Muscle layer of duodenum (tissue), 2 donors: ENCODE measurements around the gene JAGN1.
A peak's percentile ranks its signal among the peaks of the same experiment; 100 is the strongest.
"Not testable (repeated sequence)": the region's sequence is repeated elsewhere in the genome, so short reads cannot be mapped to it uniquely, and the experiment has no call there.

Experiments used
- H3K27ac ChIP-seq: one replicate; pipeline ENCODE4 v1.7.0; 2013; ENCODE audit warnings: mild to moderate bottlenecking, low read length
- H3K27me3 ChIP-seq: one replicate; pipeline ENCODE4 v1.7.0; 2013; ENCODE audit warnings: low read depth, mild to moderate bottlenecking, control low read depth, low read length
- H3K36me3 ChIP-seq, 2 donors: one replicate each; pipeline ENCODE4 v1.7.0; 2013; ENCODE audit warnings: low read length in 2 of 2, control low read depth in 1 of 2, mild to moderate bottlenecking in 1 of 2; ENCODE audit not compliant: insufficient read depth in 2 of 2, control insufficient read depth in 1 of 2
- H3K4me1 ChIP-seq, 2 donors: one replicate each; pipeline ENCODE4 v1.7.0; 2013; ENCODE audit warnings: low read length in 2 of 2, mild to moderate bottlenecking in 2 of 2, control low read depth in 1 of 2, moderate library complexity in 1 of 2; ENCODE audit not compliant: insufficient read depth in 2 of 2, control insufficient read depth in 1 of 2
- H3K4me3 ChIP-seq, 2 donors: one replicate each; pipeline ENCODE4 v1.7.0; 2013; ENCODE audit warnings: low read length in 2 of 2, low read depth in 1 of 2, mild to moderate bottlenecking in 1 of 2
- H3K9me3 ChIP-seq, 2 donors: one replicate each; pipeline ENCODE4 v1.7.0; 2013; ENCODE audit warnings: low read length in 2 of 2, control low read depth in 1 of 2, mild to moderate bottlenecking in 1 of 2; ENCODE audit not compliant: control insufficient read depth in 1 of 2
- donor health status: healthy.

The JAGN1 gene

GRCh38 chr3:9900965-9901415 lies 10.6 kb downstream of the JAGN1 start:
- not testable (repeated sequence) for H3K4me3 ChIP-seq, H3K9me3 ChIP-seq, H3K36me3 ChIP-seq, H3K27ac ChIP-seq, H3K27me3 ChIP-seq
- H3K4me1 ChIP-seq, result peaks cover 0 to 22% of the 10 kb centered on the region in 2 donors

- Histone ChIP-seq H3K27ac (peak overlapping the region; percentile 83), H3K36me3 (no peaks in the 10 kb centered on the region), H3K4me1 (peaks cover 0 to 22% of the 10 kb centered on the region in 2 donors), H3K4me3 (no peak overlapping the region), H3K9me3 (no peaks in the 10 kb centered on the region), H3K27me3 (no peaks in the 10 kb centered on the region)
Measured at GRCh38 chr3:9901967-9902366, 11.6 kb downstream of the JAGN1 start.

GRCh38 chr3:9902372-9903237 lies 12.2 kb downstream of the JAGN1 start, which contains the start of gene IL17RE:
TSS of gene IL17RE (plus strand) at chr3:9902848. CDS start at chr3:9902933, 85 bp downstream.
- Histone ChIP-seq H3K36me3 (no peaks in the 10 kb centered on the region), H3K4me3 (peak within 1 kb of the TSS; percentile 44 to 64), H3K4me1 (peaks cover 0 to 18% of the 10 kb centered on the region in 2 donors), H3K27ac (peak within 1 kb of the TSS; percentile 83), H3K9me3 (no peaks in the 10 kb centered on the region), H3K27me3 (no peaks in the 10 kb centered on the region)

GRCh38 chr3:9903238-9903624 lies 12.8 kb downstream of the JAGN1 start:
- peak overlapping the region; percentile 83 for H3K27ac ChIP-seq
- peak overlapping the region; percentile 44 to 64 for H3K4me3 ChIP-seq
- H3K9me3 ChIP-seq, result no peaks in the 10 kb centered on the region
- no peaks in the 10 kb centered on the region for H3K36me3 ChIP-seq
- no peaks in the 10 kb centered on the region for H3K27me3 ChIP-seq
- H3K4me1 ChIP-seq, result peaks cover 0 to 12% of the 10 kb centered on the region in 2 donors

- Histone ChIP-seq H3K27ac (peak overlapping the region; percentile 83), H3K36me3 (no peaks in the 10 kb centered on the region), H3K4me1 (peaks cover 0 to 6% of the 10 kb centered on the region in 2 donors), H3K4me3 (peak overlapping the region in 1 of 2 donors; percentile 64), H3K27me3 (no peaks in the 10 kb centered on the region), H3K9me3 (no peaks in the 10 kb centered on the region)
Measured at GRCh38 chr3:9903904-9904303, 13.5 kb downstream of the JAGN1 start.

GRCh38 chr3:9906480-9906879 lies 16.1 kb downstream of the JAGN1 start:
- Histone ChIP-seq H3K4me1 (peaks cover 0 to 6% of the 10 kb centered on the region in 2 donors), H3K27ac (no peak overlapping the region), H3K27me3 (no peaks in the 10 kb centered on the region), H3K4me3 (no peak overlapping the region), H3K9me3 (no peaks in the 10 kb centered on the region), H3K36me3 (no peaks in the 10 kb centered on the region)

- H3K36me3 ChIP-seq, result no peaks in the 10 kb centered on the region
- no peaks in the 10 kb centered on the region for H3K4me1 ChIP-seq
- no peak overlapping the region for H3K27ac ChIP-seq
Measured at GRCh38 chr3:9908286-9908685, 17.9 kb downstream of the JAGN1 start.

GRCh38 chr3:9909221-9910013 lies 19.0 kb downstream of the JAGN1 start:
- no peak overlapping the region for H3K4me3 ChIP-seq
- no peaks in the 10 kb centered on the region for H3K36me3 ChIP-seq
- no peaks in the 10 kb centered on the region for H3K9me3 ChIP-seq
- H3K27ac ChIP-seq, result no peak overlapping the region
- H3K4me1 ChIP-seq, result peaks cover 8 to 11% of the 10 kb centered on the region in 2 donors
- no peaks in the 10 kb centered on the region for H3K27me3 ChIP-seq

More at GRCh38 chr3:9908286-9908685, 17.9 kb downstream of the JAGN1 start:
- Histone ChIP-seq H3K27me3 (no peaks in the 10 kb centered on the region), H3K9me3 (no peaks in the 10 kb centered on the region), H3K4me3 (no peak overlapping the region)

- H3K4me1 ChIP-seq, result peaks cover 18 to 25% of the 10 kb centered on the region in 2 donors
- H3K9me3 ChIP-seq, result no peaks in the 10 kb centered on the region
- no peaks in the 10 kb centered on the region for H3K27me3 ChIP-seq
- H3K4me3 ChIP-seq, result no peak overlapping the region
- H3K36me3 ChIP-seq, result peaks cover 0 to 4% of the 10 kb centered on the region in 2 donors
- H3K27ac ChIP-seq, result no peak overlapping the region
Measured at GRCh38 chr3:9911863-9912262, 21.5 kb downstream of the JAGN1 start.

GRCh38 chr3:9912294-9912935 lies 22.0 kb downstream of the JAGN1 start:
- H3K27me3 ChIP-seq, result no peaks in the 10 kb centered on the region
- no peaks in the 10 kb centered on the region for H3K9me3 ChIP-seq
- H3K27ac ChIP-seq, result no peak overlapping the region
- peaks cover 0 to 4% of the 10 kb centered on the region in 2 donors for H3K36me3 ChIP-seq
- H3K4me1 ChIP-seq, result peaks cover 18 to 26% of the 10 kb centered on the region in 2 donors
- no peak overlapping the region for H3K4me3 ChIP-seq

- peaks cover 0 to 4% of the 10 kb centered on the region in 2 donors for H3K36me3 ChIP-seq
- no peak overlapping the region for H3K4me3 ChIP-seq
- H3K4me1 ChIP-seq, result peaks cover 21 to 37% of the 10 kb centered on the region in 2 donors
- H3K9me3 ChIP-seq, result no peaks in the 10 kb centered on the region
- H3K27ac ChIP-seq, result no peak overlapping the region
- H3K27me3 ChIP-seq, result no peaks in the 10 kb centered on the region
Measured at GRCh38 chr3:9913601-9914000, 23.2 kb downstream of the JAGN1 start.
